Cerebellar nuclear complex (tissue), 1 donor: ENCODE results near the gene CDC42EP2.

Experiments
- DNase-seq, 2 experiments: peaks; one replicate each; lab custom pipeline; 2025; lab: John Stamatoyannopoulos, UW

Gene CDC42EP2

DNA sequence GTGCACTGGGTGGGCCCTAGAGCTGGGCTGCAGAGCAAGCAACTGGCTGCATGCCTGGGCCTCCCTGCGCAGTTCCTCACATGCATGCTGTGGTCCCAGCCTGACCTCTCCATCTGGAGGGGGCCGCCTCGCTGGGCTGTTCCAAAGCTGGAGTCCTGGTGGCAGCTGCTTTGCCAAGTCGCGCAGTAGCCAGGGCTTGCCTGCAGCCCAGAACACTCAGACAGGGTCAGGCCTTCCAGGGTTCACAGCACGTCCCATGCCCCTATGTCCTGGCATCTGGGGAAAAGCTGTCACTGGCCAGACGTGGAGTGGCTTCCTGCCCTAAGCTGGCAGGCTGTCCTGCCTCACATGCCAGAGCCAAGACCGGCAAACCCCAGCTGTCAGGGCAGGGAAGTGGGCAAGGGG, 16.5 kb upstream of the CDC42EP2 start:
- DNase-seq = no peak

DNA sequence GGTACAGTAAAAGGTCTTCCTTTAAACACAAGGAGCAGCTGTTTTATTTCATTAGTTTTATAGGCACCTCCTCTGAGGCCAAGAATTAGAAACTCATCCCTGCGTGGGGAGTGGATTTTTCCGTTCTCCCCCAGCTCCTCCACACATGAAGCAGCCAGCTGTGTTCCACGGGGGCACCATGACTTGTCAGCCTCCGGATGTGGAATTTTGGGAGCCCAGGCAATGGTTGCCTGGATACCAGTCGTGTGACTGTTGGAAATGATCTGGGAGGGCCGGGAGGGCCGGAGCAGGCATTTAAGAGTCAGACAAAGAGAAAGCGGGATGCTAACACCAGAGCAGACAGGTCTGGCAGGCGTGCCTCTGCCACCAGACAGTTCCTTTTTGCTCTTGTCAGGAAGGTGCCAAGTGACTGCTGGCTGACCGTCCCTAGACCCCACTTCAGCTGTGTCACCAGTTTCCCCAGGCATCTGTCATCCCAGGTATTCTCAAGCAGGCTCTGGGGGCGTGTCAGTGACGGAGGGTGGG, 15.9 kb upstream of the CDC42EP2 start:
- no peak for DNase-seq

DNA sequence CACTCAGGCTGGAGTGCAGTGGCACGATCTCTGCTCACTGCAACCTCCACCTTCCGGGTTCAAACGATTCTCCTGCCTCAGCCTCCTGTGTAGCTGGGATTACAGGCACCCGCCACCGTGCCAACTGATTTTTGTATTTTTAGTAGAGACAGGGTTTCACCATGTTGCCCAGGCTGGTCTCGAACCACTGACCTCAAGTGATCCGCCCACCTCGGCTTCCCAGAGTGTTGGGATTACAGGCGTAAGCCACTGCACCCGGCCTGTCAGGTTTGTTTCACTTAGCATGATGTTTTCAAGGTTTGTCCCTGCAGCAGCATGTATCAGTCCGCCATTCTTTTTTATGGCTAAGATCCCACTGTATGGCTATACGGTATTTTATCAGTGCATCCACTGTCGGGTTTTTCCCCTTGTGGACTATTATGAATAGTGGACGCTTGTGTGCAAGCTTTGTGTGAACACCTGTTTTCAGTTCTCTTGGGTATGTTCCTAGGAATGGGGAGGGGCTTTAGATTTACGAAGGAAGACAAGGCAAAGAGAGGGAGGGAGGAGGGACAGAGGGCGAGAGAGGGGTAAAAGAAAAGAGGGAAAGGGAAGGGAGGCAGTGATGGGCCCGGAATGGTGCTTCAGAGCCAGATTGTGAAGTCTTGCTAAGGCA, 13.9 kb upstream of the CDC42EP2 start:
- DNase-seq = no peak

DNA sequence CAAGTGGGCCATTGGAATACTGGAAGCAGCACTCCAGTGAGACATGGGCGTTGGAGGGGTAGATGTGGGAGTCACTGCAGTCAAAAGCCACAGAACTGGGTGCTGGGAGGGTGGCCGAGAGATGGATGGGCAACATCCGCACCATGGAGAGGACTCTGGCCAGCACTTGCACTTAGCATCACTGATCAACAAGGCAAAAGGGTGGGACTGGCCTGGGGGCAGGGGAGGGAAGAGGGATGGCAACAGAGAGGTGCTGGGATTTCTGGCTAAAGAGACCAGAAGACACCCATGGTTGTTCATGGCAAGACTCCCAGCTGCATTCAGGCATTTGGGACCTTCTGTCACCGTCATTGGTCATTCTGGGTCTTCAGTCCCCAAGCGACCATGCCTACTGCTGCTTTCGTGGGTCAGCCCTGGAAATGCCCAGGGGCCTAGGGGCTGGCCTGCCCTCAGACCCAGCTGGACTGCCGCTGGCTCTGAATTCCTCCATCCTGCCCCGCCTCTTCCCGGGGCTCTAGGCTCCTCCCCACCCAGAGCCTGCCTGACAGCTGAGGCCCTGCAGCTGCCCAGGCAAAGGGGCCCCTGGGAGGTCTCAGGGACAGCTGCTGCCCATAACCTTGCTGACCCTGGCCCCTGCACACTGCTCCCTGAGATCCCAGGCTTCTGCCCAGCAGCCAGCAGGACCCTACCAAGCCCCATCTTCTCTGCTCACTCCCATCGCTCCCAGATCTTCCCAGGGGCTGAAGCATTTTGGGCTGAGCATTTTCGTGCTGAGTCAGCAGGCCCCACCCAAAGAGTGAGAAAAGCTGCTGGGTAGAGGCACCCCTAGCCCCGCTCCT, 13.0 kb upstream of the CDC42EP2 start:
- DNase-seq = no peak

GRCh38 chr11:65303555-65303954, 11.1 kb upstream of the CDC42EP2 start:
- no peak for DNase-seq

- DNase-seq = no peak
These were observed 10.6 kb upstream of the CDC42EP2 start for GRCh38 chr11:65304110-65304509.

- no peak for DNase-seq
These were observed 10.1 kb upstream of the CDC42EP2 start for GRCh38 chr11:65304613-65305012.

GRCh38 chr11:65305501-65306268, 9.0 kb upstream of the CDC42EP2 start:
- DNase-seq = no peak

DNA sequence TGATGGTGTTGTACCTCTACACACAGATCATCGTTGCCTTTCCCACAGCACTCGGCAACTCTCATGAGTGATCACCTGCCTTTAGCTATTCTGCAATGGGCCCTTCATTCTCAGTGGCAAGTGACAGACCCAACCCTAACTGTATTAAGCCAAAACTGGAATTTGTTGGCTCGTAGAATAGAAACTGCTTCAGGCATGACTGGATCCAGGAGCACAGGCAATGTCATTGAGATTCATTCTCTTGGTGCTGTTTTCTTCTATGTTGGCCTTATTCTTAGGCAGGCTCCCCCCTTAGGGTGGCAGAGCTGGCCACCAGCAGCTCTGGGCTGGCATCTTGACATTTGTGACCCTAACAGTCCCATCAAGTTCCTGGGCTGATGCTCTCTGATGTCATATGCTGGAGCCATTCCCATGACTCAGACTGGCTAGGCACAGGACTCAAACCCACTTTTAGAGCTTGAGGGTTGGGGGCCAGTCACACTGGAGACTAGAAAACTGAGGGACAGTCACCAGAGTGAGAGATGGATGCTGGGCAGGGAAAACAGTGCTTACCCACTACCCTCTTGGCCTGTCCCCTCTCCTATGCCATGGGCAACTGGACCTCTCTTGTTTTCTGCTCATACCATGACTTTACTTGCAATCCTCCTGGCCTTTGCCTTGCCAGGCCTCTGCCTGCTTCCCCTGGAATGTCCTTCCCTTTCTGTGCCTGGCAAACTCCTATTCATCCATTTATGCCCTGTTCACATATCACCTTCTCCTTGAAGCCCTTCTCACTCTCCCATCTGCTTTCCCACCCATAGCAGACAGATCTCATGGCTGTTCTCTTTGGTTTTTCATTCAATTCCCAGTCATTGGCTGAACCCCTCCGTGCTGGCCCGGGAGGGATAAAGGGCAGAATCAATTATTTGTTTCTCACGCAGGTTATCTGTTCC, 7.1 kb upstream of the CDC42EP2 start:
- no peak for DNase-seq

DNA sequence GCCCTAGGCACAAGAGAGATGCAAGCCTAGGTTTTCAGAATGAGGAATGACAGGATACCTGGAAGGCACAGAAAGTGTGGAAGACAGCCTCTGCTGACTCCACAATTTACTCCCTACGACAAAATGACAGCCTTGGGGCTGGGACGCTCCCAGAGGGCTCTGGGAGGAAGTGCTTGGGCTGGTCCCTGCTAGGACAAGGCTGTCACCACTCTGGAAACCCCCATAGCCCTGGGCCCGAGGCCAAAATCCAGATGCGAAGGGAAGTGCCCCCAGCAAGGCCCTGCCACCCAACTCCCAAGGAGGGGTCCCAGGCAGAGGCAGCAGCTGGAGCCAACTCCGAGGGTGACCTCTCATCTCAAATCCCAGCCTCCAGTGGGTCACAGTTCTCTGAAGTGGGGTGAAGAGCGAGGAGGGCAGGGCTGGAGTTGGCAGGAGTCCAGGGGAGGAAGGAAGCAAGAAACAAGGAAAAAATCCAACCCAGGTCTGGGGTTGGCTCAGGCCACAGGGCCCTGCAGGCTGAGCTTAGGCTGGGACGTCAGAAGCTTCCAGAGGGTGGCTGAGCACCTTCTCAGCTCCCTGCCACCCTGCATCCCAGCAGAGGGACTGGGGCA, 6.3 kb upstream of the CDC42EP2 start:
- DNase-seq = no peak

GRCh38 chr11:65309006-65309405, 5.7 kb upstream of the CDC42EP2 start:
- no peak for DNase-seq

DNA sequence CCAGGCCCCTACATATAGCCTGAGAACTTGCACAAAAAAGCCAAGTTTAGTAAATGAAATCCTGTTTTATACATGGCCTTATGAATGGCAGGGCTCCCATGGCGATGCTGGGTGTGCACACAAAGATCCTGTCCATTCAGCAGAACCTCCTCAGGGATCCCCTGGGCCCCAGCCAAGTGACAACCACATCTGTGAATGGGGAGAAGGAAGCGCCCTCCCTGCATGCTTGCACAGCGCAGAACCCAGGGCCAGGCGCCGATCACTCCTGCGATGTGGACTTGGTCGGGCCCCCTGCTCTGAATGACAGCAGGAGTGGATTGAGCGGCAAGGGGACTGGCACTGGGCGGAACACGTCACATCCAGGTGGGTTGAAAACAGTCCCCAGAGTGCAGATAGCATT, 4.5 kb upstream of the CDC42EP2 start:
- DNase-seq = no peak

GRCh38 chr11:65310736-65311135, 3.9 kb upstream of the CDC42EP2 start:
- no peak for DNase-seq

DNA sequence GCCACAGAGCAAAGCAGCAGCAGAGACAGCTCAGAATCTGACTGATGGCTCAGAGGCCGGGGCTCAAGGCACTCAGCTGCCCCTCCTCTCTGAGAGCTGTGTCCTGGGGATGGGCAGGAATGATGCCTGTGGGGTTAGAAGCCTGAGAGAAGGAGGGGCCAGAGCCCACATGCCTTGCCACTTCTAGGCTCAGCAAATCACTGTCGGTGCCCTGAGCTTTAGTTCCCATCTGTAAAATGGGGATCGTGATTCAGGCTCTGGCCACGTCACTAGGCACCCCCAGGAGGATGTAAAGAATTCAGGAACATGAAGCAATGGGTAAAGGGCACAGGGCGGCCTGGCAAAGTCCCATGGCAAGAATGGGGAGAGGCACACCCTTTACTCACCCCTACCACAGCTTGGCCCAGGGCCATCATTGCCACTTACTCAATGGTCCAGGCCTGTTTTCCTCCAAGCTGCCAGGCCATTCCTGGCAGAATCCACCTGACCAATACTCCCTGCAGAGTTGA, 3.4 kb upstream of the CDC42EP2 start:
- DNase-seq = no peak

GRCh38 chr11:65315204-65315865, 669 bp downstream of the CDC42EP2 start:
- no peak for DNase-seq

DNA sequence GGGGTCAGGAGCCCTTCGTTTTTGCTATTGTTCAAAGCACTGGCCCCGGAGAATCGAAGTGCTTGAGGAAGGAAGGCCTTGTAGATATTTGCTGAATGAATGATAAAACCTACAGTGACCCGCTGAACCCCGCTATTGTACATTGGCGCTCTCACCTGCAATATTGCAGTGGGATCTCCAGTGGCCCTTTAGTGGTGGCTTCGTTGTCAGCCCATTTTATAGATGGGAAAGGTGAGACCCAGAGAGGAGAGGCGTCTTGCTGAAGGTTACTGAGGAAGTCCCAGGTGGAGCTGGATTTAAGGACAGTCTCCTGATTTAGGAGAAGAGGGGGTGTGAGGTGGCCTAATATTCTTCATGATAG, 1.2 kb downstream of the CDC42EP2 start:
- no peak for DNase-seq

GRCh38 chr11:65316227-65317024, 1.8 kb downstream of the CDC42EP2 start:
- no peak for DNase-seq

- DNase-seq = no peak
These were observed 2.5 kb downstream of the CDC42EP2 start for GRCh38 chr11:65317025-65317786.
